NCI-H2227 treated with DMSO at 0.1 percent for 48 hours (cell line): ENCODE results near the gene DSG3.
"Not testable (repeated sequence)": the region's sequence is repeated elsewhere in the genome, so short reads cannot be mapped to it uniquely, and the experiment has no call there.

Experiments
- DNase-seq: peaks from one replicate; lab custom pipeline; 2025; lab: John Stamatoyannopoulos, UW

The DSG3 gene

GRCh38 chr18:31491586-31491985 lies 44.0 kb downstream of the DSG3 start:
- DNase-seq: no peak

DNA sequence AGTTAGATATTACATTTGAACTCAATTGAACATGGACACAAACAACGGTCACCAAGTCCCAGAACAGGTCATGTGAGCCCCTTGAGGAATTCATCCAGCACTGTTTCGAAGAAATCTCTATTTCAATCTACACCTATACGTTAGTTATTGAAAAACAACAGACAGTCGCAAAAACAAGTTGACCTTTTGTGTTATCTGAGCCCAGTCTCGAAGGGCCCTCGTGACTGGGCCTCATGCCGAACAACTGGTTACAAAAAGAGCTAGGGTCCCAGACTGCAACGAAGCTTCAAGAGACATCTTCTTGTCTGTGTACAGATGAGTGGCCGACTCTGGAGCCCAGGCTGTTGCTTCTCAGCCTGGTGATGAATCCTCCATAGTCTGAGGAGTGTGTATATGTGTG lies 45.1 kb downstream of the DSG3 start:
- no peak for DNase-seq

DNA sequence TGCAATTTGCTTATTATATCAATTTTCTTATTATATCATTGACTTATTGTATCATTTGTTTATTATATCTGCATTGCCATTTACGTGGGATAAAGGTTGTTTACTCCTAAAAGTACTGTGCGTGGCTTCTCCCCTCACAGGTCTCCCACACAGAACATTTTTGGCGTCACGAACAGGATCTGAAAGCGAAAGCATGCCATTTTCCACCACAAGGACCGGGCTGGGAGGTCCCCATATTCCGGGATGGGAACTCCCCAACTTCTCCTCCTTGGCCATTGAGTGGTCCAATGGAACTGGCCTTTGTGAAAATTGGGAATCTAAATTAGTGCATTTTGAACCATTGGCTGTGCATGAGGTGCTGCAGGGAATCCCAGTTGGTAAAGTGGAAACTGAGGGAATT lies 45.6 kb downstream of the DSG3 start:
- no peak for DNase-seq

DNA sequence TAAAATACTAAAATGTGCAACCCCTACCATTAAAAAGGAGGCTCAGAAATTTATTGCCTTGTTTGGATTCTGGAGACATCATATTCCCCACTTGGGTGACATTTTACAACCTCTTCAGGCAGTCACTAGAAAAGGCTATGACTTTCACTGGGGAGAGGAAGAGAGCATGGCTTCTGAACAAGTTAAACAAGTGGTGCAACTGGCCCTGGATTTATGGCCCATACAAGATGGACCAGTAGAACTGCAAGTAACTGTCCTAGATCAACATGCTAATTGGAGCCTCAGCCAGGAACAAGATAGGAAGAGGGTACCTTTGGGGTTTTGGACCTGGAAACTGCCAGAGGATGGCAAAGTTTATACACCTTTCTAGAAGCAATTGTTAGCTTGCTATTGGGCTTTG lies 46.4 kb downstream of the DSG3 start:
- DNase-seq: no peak

- not testable (repeated sequence) for DNase-seq
Measured at GRCh38 chr18:31494705-31495244, 47.2 kb downstream of the DSG3 start.

DNA sequence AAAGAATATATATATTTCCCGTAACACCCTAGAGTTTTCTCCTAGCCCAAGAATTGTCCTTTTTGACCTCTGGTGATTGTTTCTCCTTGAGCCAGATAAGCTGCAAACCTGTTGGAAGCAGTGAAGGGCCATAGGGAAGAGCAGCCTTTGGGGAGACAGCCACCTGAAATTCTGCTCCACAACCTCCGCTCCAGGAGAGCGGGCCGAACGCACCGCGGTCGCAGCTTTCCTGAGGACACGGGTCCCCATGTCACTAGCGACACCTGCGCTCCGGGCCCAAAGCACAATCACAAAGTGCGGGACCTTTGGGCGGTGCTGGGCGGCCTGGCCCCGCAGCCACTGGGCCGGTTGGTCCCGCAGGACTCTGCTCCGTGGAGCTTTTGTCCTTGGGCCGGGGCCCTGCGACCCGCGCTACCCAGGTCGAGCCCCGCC lies 49.9 kb downstream of the DSG3 start:
- DNase-seq: no peak

DNA sequence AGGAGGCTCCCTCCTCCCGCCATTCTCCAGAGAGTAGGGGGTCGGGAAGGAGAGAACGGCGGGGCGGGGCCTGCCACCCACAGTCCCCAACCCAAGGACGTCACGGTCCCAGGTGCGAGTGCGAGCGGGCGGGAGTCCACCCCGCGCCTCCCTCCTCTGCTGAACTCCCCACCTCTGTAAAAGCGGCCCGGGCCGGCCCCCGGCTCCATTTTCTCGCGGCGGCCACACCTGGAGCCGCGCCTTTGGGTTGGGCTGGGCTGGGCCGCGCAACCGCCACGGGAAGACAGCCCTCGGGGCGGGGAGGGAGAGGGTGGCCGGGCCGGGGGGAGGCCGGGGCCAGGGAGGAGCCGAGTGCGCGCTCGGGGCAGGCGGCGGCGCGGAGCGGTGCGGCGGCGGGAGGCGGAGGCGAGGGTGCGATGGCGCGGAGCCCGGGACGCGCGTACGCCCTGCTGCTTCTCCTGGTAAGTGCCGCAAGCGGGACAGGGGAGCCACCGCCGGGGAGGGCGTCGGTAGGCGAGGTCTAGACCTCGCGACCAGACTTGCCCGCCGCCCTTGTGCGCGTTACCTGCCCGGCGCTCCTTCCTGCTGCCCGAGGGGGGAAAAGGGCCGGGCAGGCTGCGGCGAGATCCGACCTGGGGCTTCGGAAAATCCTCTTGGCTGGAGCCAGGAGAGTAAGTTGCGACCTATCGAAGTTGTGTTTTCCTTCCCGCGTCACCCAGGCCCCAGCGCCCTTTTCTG lies 50.5 kb downstream of the DSG3 start, which contains the start of gene DSG2:
TSS of gene DSG2 (plus strand) at position 342 of the 738 bp plus-strand sequence. CDS start at position 417, 75 bp downstream.
- no peak for DNase-seq

DNA sequence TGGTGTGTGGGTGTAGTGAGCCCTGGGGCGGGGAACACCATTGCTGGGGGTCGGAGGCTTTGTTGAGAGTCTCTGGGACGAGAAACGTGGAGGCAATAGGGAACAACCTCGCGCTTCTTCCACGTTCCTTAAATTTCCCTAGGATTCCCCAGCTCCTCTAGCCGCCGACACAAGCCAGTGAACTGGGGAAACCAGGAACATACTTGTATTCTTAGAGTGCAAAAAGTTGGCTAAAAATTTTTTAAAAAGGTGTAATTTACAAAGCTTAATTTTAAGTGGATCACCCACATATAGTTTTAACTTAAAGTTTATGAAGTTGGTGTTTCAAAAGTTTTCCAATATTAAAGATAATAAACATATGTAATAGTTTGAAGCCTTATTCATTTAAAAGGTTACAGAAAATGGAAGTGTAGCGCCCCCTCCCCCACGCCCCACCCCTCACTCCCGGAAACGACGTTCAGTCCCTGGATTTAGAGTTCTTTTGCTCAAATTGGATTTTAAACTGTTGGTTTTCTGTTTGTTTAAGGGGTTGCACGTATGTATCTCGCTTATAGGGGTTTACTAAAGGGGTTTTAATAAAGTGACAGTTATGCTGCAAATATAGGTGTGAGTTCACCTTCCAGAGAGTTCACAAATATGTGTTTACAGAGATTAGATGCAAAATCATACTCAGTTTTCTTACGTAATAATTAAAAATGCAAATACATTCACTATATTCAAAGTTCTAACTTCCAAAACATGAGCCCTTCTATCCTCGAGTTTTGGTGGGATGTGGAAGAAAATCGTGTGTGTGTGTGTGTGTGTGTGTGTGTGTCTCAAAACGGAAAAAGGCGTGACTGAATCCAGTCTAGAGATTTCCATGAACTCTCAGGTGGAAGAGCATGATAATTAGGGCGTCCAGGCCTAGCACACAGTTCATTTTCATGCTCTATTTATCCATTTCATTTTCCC lies 51.3 kb downstream of the DSG3 start:
- DNase-seq: peak; percentile 4

GRCh38 chr18:31500051-31500688 lies 52.6 kb downstream of the DSG3 start:
- no peak for DNase-seq

DNA sequence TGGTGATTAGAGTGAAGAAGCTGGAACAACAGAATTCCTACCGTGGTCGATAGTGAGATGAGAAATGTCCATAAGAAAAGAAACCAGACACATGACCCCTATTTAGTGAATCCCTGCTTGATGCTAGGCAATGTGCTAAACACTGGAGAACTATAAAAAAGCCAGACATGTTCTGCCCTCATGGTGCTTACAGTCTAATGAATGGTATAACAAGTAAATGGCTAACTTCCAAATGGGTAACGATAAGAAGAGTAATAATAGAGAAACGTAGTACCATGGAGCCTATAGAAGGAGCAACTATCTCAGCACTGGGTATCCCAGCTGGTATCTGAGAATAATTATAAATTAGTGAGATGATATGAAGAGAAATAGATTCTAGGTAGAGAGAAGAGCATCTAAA lies 55.5 kb downstream of the DSG3 start:
- DNase-seq: no peak

GRCh38 chr18:31504455-31505147 lies 57.1 kb downstream of the DSG3 start:
- DNase-seq: no peak

DNA sequence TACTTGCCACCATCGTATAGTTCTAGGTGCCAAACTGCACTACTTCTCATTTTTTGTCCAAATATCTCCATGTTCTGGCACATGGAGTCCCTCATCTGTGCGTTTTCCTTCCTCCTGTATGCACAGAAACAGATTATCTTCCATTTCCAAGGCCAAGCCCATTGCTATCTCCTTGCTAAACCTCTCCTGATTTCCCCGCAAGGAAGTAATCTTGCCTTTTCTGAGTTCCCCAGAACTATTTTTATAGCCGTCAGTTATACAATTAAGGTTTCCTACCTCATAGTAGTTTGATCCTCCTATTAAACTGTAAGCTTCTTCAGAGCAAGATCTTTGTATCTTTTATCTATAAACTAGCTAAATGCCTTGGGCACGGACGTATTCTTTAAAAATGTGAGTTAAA lies 57.6 kb downstream of the DSG3 start:
- no peak for DNase-seq

DNA sequence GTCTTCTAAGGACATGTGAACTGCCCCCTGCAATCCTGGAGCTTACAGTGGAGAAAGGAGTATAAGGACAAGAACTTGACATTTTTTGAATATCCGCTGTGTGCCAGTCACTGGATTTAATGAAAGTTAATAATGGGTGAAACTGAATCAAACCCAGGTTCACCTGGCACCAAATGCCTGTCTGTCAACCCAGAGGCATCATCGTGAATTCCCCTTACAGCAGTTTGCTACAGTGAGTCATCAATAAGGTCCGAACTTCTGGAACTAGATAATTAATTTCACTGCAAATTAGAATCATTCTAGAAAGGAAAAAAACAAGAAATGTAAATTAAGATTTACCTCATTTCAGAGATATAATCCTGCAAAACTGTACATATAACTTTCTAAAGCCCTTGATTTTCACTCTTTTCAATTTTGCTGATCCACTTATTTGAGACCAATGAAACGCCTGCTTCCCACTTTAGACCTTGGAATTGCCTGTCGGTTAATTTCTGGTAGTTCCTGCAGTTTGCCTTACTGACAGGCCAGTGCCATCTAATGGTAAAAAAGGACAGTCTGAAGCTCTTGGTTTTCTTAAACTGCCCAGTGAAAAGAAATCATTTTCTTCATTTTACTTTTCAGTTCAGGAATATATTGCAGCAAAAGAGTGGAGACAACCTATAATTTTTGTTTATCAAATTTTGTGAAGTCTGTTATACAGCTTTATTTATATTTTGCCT lies 58.6 kb downstream of the DSG3 start:
- no peak for DNase-seq

DNA sequence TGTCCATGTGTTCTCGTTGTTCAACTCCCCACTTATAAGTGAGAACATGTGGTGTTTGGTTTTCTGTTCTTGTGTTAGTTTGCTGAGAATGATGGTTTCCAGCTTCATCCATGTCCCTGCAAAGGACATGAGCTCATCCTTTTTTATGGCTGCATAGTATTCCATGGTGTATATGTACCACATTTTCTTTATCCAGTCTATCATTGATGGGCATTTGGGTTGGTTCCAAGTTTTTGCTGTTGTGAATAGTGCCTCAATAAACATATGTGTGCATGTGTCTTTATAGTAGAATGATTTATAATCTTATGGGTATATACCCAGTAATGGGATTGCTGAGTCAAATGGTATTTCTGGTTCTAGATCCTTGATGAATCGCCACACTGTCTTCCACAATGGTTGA lies 59.6 kb downstream of the DSG3 start:
- DNase-seq: not testable (repeated sequence)

DNA sequence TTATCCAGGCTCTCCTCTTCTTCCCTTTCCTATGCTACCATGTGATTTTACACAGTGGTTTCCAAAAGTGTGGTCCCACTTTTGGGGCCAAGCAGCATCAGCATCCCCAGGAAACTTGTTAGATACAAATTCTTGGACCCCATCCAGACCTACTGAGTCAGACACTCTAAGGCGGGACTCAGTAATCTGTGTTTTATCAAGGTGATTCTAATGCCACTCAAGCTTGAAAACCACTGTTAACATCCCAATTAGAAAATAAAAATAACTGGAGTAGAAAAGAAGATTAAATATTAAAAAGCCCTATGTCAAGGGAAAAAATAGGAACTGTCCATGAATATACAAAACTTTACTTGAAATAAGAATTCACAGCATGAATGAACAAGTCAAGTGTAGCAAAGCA lies 61.2 kb downstream of the DSG3 start:
- DNase-seq: no peak

DNA sequence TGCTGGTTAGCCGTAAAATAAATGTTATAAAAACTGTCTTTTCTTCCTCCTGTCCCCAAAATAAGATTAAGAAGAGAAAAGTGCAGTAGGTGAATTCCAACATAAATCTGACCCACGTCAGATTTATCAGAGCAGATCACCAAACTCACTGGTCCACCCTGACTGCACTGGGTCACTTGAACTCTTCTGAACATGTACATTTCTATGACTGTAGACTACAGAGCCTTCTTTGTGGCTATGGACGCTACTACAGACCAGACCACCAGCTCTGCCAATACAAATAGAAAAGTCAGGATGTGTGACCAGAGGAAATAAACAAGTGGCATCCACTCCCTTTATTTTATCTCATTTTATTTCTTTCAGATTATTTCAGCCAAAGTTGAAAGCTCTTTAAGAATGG lies 62.0 kb downstream of the DSG3 start:
- no peak for DNase-seq

DNA sequence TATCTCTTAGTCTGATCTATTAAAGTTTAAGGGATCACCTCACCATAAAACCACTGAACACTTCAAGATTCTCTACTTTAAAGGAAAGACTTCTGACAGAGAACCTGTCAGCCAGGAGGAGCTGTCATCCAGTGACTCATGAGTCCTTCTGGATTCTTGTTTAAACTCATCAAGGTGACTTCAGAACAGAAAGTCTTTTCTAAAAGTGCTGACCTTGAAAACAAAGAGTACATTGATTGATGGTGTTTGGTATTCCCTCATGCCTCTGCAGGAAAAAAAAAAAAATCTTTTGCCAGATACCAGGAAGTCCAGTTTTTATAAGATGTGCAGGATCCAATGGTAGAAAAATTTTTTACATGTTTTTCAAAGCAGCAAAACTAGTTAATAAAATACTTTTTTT lies 62.8 kb downstream of the DSG3 start:
- DNase-seq: no peak

- no peak for DNase-seq
Measured at GRCh38 chr18:31511098-31511497, 63.6 kb downstream of the DSG3 start.

GRCh38 chr18:31512203-31512764 lies 64.7 kb downstream of the DSG3 start:
- no peak for DNase-seq

DNA sequence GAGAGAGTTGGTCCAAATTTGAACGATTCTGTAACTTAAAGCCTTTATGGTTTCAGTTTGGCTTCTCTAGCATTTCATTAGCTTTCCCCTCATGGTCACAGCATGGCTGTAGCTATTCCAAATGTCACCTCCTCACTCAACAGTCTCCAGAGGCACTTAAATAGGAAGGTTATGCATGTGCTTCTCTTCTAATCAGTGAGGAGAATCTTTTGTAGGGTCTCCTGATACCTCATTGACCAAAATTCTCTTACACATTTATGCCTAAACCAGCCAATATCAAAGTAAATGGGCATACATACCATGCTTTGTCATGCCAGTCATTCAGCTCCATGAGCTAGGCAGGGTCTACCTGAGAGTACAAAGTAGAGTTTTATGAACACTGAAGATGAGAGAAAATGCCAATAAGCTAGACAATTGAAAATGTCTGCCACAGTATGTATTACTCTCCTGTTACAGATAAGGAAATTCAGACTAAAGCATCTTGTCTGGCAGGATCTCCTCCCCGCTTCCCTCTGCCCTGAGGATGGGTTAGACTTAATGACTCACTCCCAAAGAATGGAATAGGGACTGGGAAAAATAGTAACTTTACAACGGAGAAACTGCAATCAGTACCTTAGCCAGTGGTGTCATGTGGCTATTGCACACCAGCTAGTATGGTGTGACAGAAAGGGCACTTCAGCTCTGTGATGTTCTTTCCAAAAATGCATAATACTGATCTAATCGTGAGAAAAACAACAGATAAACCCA lies 65.8 kb downstream of the DSG3 start:
- DNase-seq: no peak
